HUES64 (cell line): ENCODE measurements around the gene RANBP17.

Experiments used
- H3K27ac ChIP-seq: 2 replicates; pipeline ENCODE4 v1.7.0; 2013; ENCODE audit warnings: low read depth, low read length, inconsistent platforms
- H3K27me3 ChIP-seq: 2 replicates; pipeline ENCODE4 v1.6.1; 2013; ENCODE audit warnings: mild to moderate bottlenecking, low read length; ENCODE audit not compliant: insufficient read depth
- H3K36me3 ChIP-seq: 2 replicates; pipeline ENCODE4 v1.6.1; 2013; ENCODE audit warnings: mild to moderate bottlenecking, low read length; ENCODE audit not compliant: insufficient read depth
- H3K4me1 ChIP-seq: 2 replicates; pipeline ENCODE4 v1.6.1; 2013; ENCODE audit warnings: mild to moderate bottlenecking, low read length, moderate library complexity; ENCODE audit not compliant: insufficient read depth
- H3K4me3 ChIP-seq: 2 replicates; pipeline ENCODE4 v1.5.1; 2013; ENCODE audit warnings: mild to moderate bottlenecking, low read length, moderate library complexity
- H3K9ac ChIP-seq: 2 replicates; pipeline ENCODE4 v1.6.1; 2013; ENCODE audit warnings: mild to moderate bottlenecking, low read depth, low read length
- H3K9me3 ChIP-seq: 2 replicates; pipeline ENCODE4 v1.6.1; 2013; ENCODE audit warnings: low read depth, low read length; ENCODE audit not compliant: insufficient read depth
- WGBS: fragments of 150-250, 120-280 bp; methylation state at CpG from one replicate; pipeline ENCODE4 v1.1.7; 2013; ENCODE audit warnings: missing lambda C conversion rate; 5-methylcytosine and 5-hydroxymethylcytosine counted together

The RANBP17 gene

GRCh38 chr5:171318026-171318425 lies 456.2 kb downstream of the RANBP17 start:
- no peaks in the 10 kb centered on the region for H3K9me3 ChIP-seq
- H3K4me3 ChIP-seq = no peak overlapping the region
- H3K4me1 ChIP-seq = peaks cover 10% of the 10 kb centered on the region; the same call in 1 of the 2 replicates
- 2% methylated on average over 8 of the region's 9 CpGs for WGBS
- peaks cover 100% of the 10 kb centered on the region for H3K27me3 ChIP-seq
- no peak overlapping the region for H3K27ac ChIP-seq
- no peaks in the 10 kb centered on the region for H3K36me3 ChIP-seq
- no peak overlapping the region for H3K9ac ChIP-seq

- H3K9me3 ChIP-seq = no peaks in the 10 kb centered on the region
- no peak overlapping the region for H3K27ac ChIP-seq
- no peak overlapping the region for H3K4me3 ChIP-seq
- no peaks in the 10 kb centered on the region for H3K36me3 ChIP-seq
- 83% methylated on average over 7 of the region's 7 CpGs for WGBS
- peaks cover 98% of the 10 kb centered on the region for H3K27me3 ChIP-seq
- no peak overlapping the region for H3K9ac ChIP-seq
- peaks cover 10% of the 10 kb centered on the region; the same call in 1 of the 2 replicates for H3K4me1 ChIP-seq
Observed at GRCh38 chr5:171321447-171321846, 459.6 kb downstream of the RANBP17 start.

- H3K4me1 ChIP-seq = peaks cover 10% of the 10 kb centered on the region; the same call in 1 of the 2 replicates
- no peak overlapping the region for H3K4me3 ChIP-seq
- no peaks in the 10 kb centered on the region for H3K9me3 ChIP-seq
- no peaks in the 10 kb centered on the region for H3K36me3 ChIP-seq
- H3K27ac ChIP-seq = no peak overlapping the region
- H3K27me3 ChIP-seq = peaks cover 98% of the 10 kb centered on the region
- H3K9ac ChIP-seq = no peak overlapping the region
- 94% methylated on average over 4 of the region's 5 CpGs for WGBS
Observed at GRCh38 chr5:171322527-171322926, 460.7 kb downstream of the RANBP17 start.

- H3K4me3 ChIP-seq = no peak overlapping the region
- 88% methylated on average over 2 of the region's 3 CpGs for WGBS
- H3K9me3 ChIP-seq = no peaks in the 10 kb centered on the region
- no peaks in the 10 kb centered on the region for H3K36me3 ChIP-seq
- H3K27ac ChIP-seq = no peak overlapping the region
- peaks cover 98% of the 10 kb centered on the region for H3K27me3 ChIP-seq
- H3K4me1 ChIP-seq = peaks cover 5% of the 10 kb centered on the region; the same call in 1 of the 2 replicates
- H3K9ac ChIP-seq = no peak overlapping the region
Observed at GRCh38 chr5:171323007-171323406, 461.2 kb downstream of the RANBP17 start.

GRCh38 chr5:171323806-171324632 lies 462.2 kb downstream of the RANBP17 start:
- no peak overlapping the region for H3K9ac ChIP-seq
- 70% methylated on average over 20 of the region's 20 CpGs for WGBS
- peaks cover 98% of the 10 kb centered on the region for H3K27me3 ChIP-seq
- no peak overlapping the region for H3K4me3 ChIP-seq
- H3K9me3 ChIP-seq = no peaks in the 10 kb centered on the region
- H3K4me1 ChIP-seq = peaks cover 5% of the 10 kb centered on the region; the same call in 1 of the 2 replicates
- H3K36me3 ChIP-seq = no peaks in the 10 kb centered on the region
- H3K27ac ChIP-seq = no peak overlapping the region

- H3K36me3 ChIP-seq = no peaks in the 10 kb centered on the region
- H3K9ac ChIP-seq = no peak overlapping the region
- H3K27me3 ChIP-seq = peaks cover 70% of the 10 kb centered on the region
- no peak overlapping the region for H3K4me3 ChIP-seq
- WGBS = 73% methylated on average over 7 of the region's 8 CpGs
- no peak overlapping the region for H3K27ac ChIP-seq
- H3K9me3 ChIP-seq = no peaks in the 10 kb centered on the region
- H3K4me1 ChIP-seq = no peaks in the 10 kb centered on the region
Observed at GRCh38 chr5:171330021-171330420, 468.2 kb downstream of the RANBP17 start.

- peaks cover 57% of the 10 kb centered on the region for H3K27me3 ChIP-seq
- no peak overlapping the region for H3K27ac ChIP-seq
- H3K4me1 ChIP-seq = 0 out of 2 replicates have a peak, but pooled peaks cover 3% of the 10 kb centered on the region
- no peaks in the 10 kb centered on the region for H3K36me3 ChIP-seq
- H3K9me3 ChIP-seq = no peaks in the 10 kb centered on the region
- WGBS = 83% methylated on average over 8 of the region's 8 CpGs
- H3K4me3 ChIP-seq = no peak overlapping the region
- H3K9ac ChIP-seq = no peak overlapping the region
Observed at GRCh38 chr5:171335616-171336015, 473.8 kb downstream of the RANBP17 start.

GRCh38 chr5:171336521-171337209 lies 474.8 kb downstream of the RANBP17 start:
- H3K9ac ChIP-seq = no peak overlapping the region
- no peak overlapping the region for H3K27ac ChIP-seq
- H3K27me3 ChIP-seq = peaks cover 50% of the 10 kb centered on the region
- peak overlapping the region; percentile 46 for H3K4me3 ChIP-seq
- no peaks in the 10 kb centered on the region for H3K36me3 ChIP-seq
- WGBS = 45% methylated on average over 31 of the region's 31 CpGs
- 0 out of 2 replicates have a peak, but pooled peaks cover 3% of the 10 kb centered on the region for H3K4me1 ChIP-seq
- H3K9me3 ChIP-seq = no peaks in the 10 kb centered on the region

GRCh38 chr5:171337210-171337569 lies 475.4 kb downstream of the RANBP17 start:
- WGBS = 67% methylated on average over 11 of the region's 11 CpGs
- Histone ChIP-seq H3K9ac (no peak overlapping the region), H3K4me3 (peak overlapping the region; percentile 46)

GRCh38 chr5:171340042-171340441 lies 478.2 kb downstream of the RANBP17 start:
- H3K27ac ChIP-seq = no peak overlapping the region

More at GRCh38 chr5:171337210-171337569, 475.4 kb downstream of the RANBP17 start:
- H3K36me3 ChIP-seq = no peaks in the 10 kb centered on the region
- no peak overlapping the region for H3K27ac ChIP-seq
- H3K27me3 ChIP-seq = peaks cover 47% of the 10 kb centered on the region
- H3K4me1 ChIP-seq = 0 out of 2 replicates have a peak, but pooled peaks cover 3% of the 10 kb centered on the region
- H3K9me3 ChIP-seq = no peaks in the 10 kb centered on the region

GRCh38 chr5:171340491-171340890 lies 478.7 kb downstream of the RANBP17 start:
- H3K27me3 ChIP-seq = peaks cover 34% of the 10 kb centered on the region
- WGBS = 87% methylated on average over 6 of the region's 6 CpGs

More at GRCh38 chr5:171340042-171340441, 478.2 kb downstream of the RANBP17 start:
- H3K4me3 ChIP-seq = no peak overlapping the region
- H3K9ac ChIP-seq = no peak overlapping the region
- H3K4me1 ChIP-seq = 0 out of 2 replicates have a peak, but pooled peaks cover 3% of the 10 kb centered on the region
- no peaks in the 10 kb centered on the region for H3K36me3 ChIP-seq
- H3K27me3 ChIP-seq = peaks cover 39% of the 10 kb centered on the region
- H3K9me3 ChIP-seq = no peaks in the 10 kb centered on the region

More at GRCh38 chr5:171340491-171340890, 478.7 kb downstream of the RANBP17 start:
- H3K4me1 ChIP-seq = 0 out of 2 replicates have a peak, but pooled peaks cover 3% of the 10 kb centered on the region
- H3K9ac ChIP-seq = no peak overlapping the region
- H3K36me3 ChIP-seq = no peaks in the 10 kb centered on the region
- H3K27ac ChIP-seq = no peak overlapping the region
- H3K4me3 ChIP-seq = no peak overlapping the region
- H3K9me3 ChIP-seq = no peaks in the 10 kb centered on the region
